Measurements from ENCODE around the gene RAC3. TPM values are rescaled to one million over a fixed set of nuclear protein-coding genes. Genes with fewer than 3 reads are reported as not detected.
A peak's percentile ranks its signal among the peaks of the same experiment; 100 is the strongest.

RAC3 gene
- total RNA-seq, 1 experiment from 2014 or later = 120 TPM

DNA sequence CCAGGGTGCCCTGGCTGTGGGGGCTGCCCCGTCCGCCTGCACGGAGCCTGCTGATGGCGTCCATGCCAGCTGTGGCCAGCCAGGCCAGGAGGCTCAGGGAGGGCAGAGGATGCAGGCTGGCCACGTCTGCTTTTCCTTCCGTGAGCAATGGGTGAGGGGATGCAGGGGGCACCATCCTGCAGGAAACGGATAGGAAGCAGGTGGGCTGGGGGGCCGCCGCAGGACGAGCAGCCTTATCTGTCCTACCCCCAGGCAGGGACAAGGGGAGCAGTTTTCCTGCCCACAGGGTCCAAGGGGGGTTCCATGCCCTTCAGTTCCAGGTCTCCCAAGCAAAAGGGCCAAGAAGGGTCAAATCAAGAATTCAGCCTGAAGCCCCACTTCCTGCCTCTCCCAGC lies 27.4 kb downstream of the RAC3 start:
- BruUV-seq (replicated peaks) = no TSS peak
- ChIA-PET CTCF (no interaction called here), RAD21 (ENCODE audit: low non-redundant PET in 1 of 2, low total read pairs in 2 of 2, uncharacterized antibody in 2 of 2, unreplicated experiment in 2 of 2) (no interaction called here), POLR2A (no interaction called here)
- intact Hi-C loops (cut with micrococcal nuclease) = no loop called here
- Histone ChIP-seq H3K9me3 (ENCODE audit: control insufficient read depth in 1 of 2, insufficient read depth in 1 of 2, low read depth in 1 of 2, low read length in 2 of 2) (no peaks in the 10 kb centered on the region), H3K27ac (ENCODE audit: low read depth, low read length) (peak overlapping the region; percentile 30; the same call in 1 of the 2 replicates), H3K27me3 (ENCODE audit: insufficient read depth, low read length) (no peaks in the 10 kb centered on the region), H3K9me2 (ENCODE audit: insufficient read depth) (no peaks in the 10 kb centered on the region), H3K36me3 (ENCODE audit: control insufficient read depth in 1 of 2, insufficient read depth in 2 of 2, low read length in 2 of 2) (peaks cover 25 to 85% of the 10 kb centered on the region in 2 experiments), H3K4me3 (replicated peaks in 1 of 2; ENCODE audit: low read depth in 1 of 2, low read length in 2 of 2) (no peak overlapping the region), H4K20me1 (ENCODE audit: insufficient read depth) (no peaks in the 10 kb centered on the region; the same call in 1 of the 2 replicates), H3K9ac (ENCODE audit: low read length) (no peak overlapping the region), H3K4me1 (ENCODE audit: control insufficient read depth in 1 of 2, insufficient read depth in 2 of 2, low read length in 2 of 2) (peaks cover 3 to 15% of the 10 kb centered on the region in 2 experiments; a peak in 3 of 4 replicates), H3K79me2 (ENCODE audit: insufficient read depth, low read length) (peaks cover 26% of the 10 kb centered on the region), H3K4me2 (ENCODE audit: low read length) (no peak overlapping the region), H2AFZ (ENCODE audit: low read depth, low read length, poor library complexity, severe bottlenecking) (no peak overlapping the region)
- no peak for DNase-seq (ENCODE audit: low read depth, low spot score)
- no peak for ATAC-seq
- TF ChIP-seq SIN3A (IDR thresholded peaks at IDR 0.05; ENCODE audit: low read depth) = 0 out of 2 replicates have a peak, but pooled peaks have one; percentile 5
- TF ChIP-seq CEBPB (IDR thresholded peaks at IDR 0.05; ENCODE audit: low read depth) = no peak
- TF ChIP-seq POLR2AphosphoS5 (IDR thresholded peaks at IDR 0.05; ENCODE audit: low read depth, low read length) = 0 out of 2 replicates have a peak, but pooled peaks have one; percentile 7

DNA sequence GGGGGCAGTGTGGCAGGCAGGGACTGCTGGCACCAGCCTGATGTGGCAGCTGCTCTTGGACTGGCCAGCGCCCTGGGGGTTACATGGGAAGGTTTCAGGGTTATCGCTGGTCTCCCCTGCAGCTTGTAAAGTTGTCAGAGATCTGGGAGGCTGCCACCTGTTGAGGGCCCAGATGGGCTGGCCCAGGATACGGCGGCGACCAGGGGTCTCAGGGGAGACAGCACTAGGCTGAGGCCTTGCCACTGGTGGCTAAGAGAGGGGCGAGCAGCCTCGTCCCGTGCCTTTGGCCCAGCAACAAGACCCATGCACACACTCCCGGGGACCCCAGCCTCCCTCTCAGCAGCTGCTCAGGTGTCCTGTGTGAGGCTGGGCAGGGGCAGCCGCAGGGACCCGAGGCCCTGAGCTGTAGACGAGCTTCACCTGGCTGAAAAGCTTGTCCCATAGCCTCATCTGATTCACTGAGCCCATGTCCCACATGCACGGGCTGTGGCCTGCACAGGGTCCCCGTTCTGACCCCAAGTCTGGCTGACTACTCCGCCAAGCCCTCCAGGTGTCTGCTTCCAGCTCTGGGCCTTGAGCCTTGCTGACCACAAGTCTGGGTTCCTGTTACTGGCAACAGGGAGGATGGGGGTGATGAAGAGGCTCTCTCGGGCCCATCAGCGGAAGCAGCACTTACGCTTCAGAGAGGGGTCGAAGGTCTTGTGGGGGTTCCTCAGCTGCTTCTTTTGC lies 28.0 kb downstream of the RAC3 start:
- no peak; the same call in 1 of the 2 replicates for ATAC-seq
- CTCF ChIA-PET = no interaction called here

More for the DNA sequence above, 28.0 kb downstream of the RAC3 start:
- no peak for TF ChIP-seq ELF1 (IDR thresholded peaks at IDR 0.05; ENCODE audit: borderline replicate concordance, low read depth)
- no peak for TF ChIP-seq EZH2 (IDR thresholded peaks at IDR 0.05)
- TF ChIP-seq CEBPB (IDR thresholded peaks at IDR 0.05; ENCODE audit: low read depth) = no peak
- no peak for TF ChIP-seq YY1 (IDR thresholded peaks at IDR 0.05; ENCODE audit: extremely low read depth, insufficient replicate concordance, low read depth, low read length)
- no peak for TF ChIP-seq CBX3 (IDR thresholded peaks at IDR 0.05; ENCODE audit: low read depth)
- no peak for TF ChIP-seq TCF7L2 (IDR thresholded peaks at IDR 0.05; ENCODE audit: borderline replicate concordance, extremely low read depth, insufficient read depth, insufficient read length)
- no peak for TF ChIP-seq JUND (IDR thresholded peaks at IDR 0.05)
- no peak for TF ChIP-seq SP1 (IDR thresholded peaks at IDR 0.05; ENCODE audit: low read depth)
- TF ChIP-seq ZFX (IDR thresholded peaks at IDR 0.05) = no peak
- TF ChIP-seq POLR2AphosphoS5 (IDR thresholded peaks at IDR 0.05; ENCODE audit: low read depth, low read length) = no peak
- no peak for TF ChIP-seq SIN3A (IDR thresholded peaks at IDR 0.05; ENCODE audit: low read depth)
- TF ChIP-seq, protein P1, sequence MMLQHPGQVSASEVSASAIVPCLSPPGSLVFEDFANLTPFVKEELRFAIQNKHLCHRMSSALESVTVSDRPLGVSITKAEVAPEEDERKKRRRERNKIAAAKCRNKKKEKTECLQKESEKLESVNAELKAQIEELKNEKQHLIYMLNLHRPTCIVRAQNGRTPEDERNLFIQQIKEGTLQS (IDR thresholded peaks at IDR 0.05) = no peak
- TF ChIP-seq RAD21 (IDR thresholded peaks at IDR 0.05; ENCODE audit: low read depth) = no peak
- no peak for TF ChIP-seq ZNF274 (IDR thresholded peaks at IDR 0.05; ENCODE audit: low read depth, low read length)
- TF ChIP-seq ZBTB33 (IDR thresholded peaks at IDR 0.05; ENCODE audit: extremely low read depth, insufficient replicate concordance, low read length) = no peak
- no peak for TF ChIP-seq FOSL1 (IDR thresholded peaks at IDR 0.05; ENCODE audit: low read depth)
- no peak for TF ChIP-seq EZH2phosphoT487 (IDR thresholded peaks at IDR 0.05; ENCODE audit: borderline replicate concordance)
- Histone ChIP-seq H3K4me1 (ENCODE audit: control insufficient read depth in 1 of 2, insufficient read depth in 2 of 2, low read length in 2 of 2) (peaks cover 8 to 20% of the 10 kb centered on the region in 2 experiments; a peak in 3 of 4 replicates), H3K4me2 (ENCODE audit: low read length) (no peak overlapping the region), H2AFZ (ENCODE audit: low read depth, low read length, poor library complexity, severe bottlenecking) (no peak overlapping the region), H3K27ac (ENCODE audit: low read depth, low read length) (no peak overlapping the region; the same call in 1 of the 2 replicates), H3K9ac (ENCODE audit: low read length) (no peak overlapping the region), H3K9me3 (ENCODE audit: control insufficient read depth in 1 of 2, insufficient read depth in 1 of 2, low read depth in 1 of 2, low read length in 2 of 2) (no peaks in the 10 kb centered on the region), H3K79me2 (ENCODE audit: insufficient read depth, low read length) (peaks cover 29% of the 10 kb centered on the region), H3K4me3 (replicated peaks in 1 of 2; ENCODE audit: low read depth in 1 of 2, low read length in 2 of 2) (no peak overlapping the region), H3K36me3 (ENCODE audit: control insufficient read depth in 1 of 2, insufficient read depth in 2 of 2, low read length in 2 of 2) (peaks cover 25 to 90% of the 10 kb centered on the region in 2 experiments), H3K27me3 (ENCODE audit: insufficient read depth, low read length) (no peaks in the 10 kb centered on the region), H3K9me2 (ENCODE audit: insufficient read depth) (no peaks in the 10 kb centered on the region), H4K20me1 (ENCODE audit: insufficient read depth) (no peaks in the 10 kb centered on the region; the same call in 1 of the 2 replicates)
- ChIA-PET RAD21 (ENCODE audit: low non-redundant PET in 1 of 2, low total read pairs in 2 of 2, uncharacterized antibody in 2 of 2, unreplicated experiment in 2 of 2) (no interaction called here), POLR2A (no interaction called here)
- intact Hi-C loops (cut with micrococcal nuclease) = no loop called here
- no TSS peak for BruUV-seq (replicated peaks)
- DNase-seq (ENCODE audit: low read depth, low spot score) = no peak
